ELF-1 (cell line): ENCODE results near the gene NUSAP1.
"Not testable (repeated sequence)": the region's sequence is repeated elsewhere in the genome, so short reads cannot be mapped to it uniquely, and the experiment has no call there.

Experiments
- DNase-seq: peaks from one replicate; pipeline ENCODE4 v3.0.0-alpha.2; 2016; ENCODE audit warnings: low read depth, low spot score

The NUSAP1 gene

GRCh38 chr15:41411441-41411840, 78.8 kb downstream of the NUSAP1 start:
- DNase-seq: no peak

DNA sequence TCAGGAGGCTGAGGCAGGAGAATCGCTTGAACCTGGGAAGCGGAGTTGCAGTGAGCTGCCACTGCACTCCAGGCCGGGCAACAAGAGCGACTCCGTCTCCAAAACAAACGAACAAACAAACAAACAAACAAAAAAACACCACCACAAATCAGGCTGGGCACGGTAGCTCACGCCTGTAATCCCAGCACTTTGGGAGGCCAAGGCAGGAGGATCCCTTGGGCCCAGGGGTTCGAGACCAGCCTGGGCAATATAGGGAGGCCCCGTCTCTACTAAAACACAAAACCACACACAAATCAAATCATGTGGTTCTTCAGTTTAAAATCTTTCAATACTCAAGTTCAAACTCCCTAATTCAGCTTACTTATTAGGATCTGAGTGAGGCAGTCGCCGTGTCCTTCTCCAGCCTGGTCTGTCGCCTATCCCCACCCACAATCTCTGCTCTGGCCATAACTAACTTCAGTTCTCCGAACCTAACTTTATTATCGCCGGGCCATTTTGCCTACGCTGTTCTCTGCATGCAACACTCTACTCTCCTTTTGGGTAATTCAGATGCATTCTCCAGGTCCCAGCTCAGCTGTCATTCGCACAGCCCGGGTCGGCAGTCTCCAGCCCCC, 83.6 kb downstream of the NUSAP1 start:
- DNase-seq: peak; percentile 39

DNA sequence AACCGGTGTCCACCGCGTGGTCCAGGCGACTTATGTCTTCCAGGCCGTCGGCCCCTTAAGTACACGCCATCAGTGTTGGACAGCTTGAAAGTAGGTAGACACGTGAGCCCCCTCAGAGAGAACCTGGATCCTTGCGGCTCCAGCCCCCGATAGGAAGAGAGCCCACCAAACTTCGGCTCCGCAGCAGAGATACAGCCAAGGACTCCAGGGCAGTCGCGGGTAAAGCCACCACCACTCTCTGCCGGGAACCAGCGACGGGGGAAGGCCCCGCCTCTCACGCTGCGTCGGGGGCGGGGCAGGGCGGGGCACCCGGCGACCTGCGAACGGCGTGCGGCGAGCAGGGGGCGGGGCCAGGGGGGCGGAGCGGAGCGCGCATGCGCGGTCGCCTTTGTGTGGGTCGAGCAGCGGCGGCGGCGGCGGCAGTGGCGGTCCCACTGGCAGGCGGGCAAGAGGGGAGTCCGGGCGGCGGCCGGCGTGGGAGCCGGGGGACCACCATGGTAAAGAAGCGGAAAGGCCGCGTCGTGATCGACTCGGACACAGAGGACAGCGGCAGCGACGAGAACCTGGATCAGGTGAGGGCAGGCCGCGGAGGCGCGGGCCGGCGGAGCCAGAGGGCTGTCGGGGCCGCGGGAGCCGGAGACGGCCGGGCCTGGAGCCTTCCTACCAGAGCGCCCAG, 84.2 kb downstream of the NUSAP1 start, which contains the start of gene RTF1:
TSS of gene RTF1 (plus strand) at position 354 of the 676 bp plus-strand sequence. CDS start at position 375, 21 bp downstream.
- peak; percentile 94 for DNase-seq

DNA sequence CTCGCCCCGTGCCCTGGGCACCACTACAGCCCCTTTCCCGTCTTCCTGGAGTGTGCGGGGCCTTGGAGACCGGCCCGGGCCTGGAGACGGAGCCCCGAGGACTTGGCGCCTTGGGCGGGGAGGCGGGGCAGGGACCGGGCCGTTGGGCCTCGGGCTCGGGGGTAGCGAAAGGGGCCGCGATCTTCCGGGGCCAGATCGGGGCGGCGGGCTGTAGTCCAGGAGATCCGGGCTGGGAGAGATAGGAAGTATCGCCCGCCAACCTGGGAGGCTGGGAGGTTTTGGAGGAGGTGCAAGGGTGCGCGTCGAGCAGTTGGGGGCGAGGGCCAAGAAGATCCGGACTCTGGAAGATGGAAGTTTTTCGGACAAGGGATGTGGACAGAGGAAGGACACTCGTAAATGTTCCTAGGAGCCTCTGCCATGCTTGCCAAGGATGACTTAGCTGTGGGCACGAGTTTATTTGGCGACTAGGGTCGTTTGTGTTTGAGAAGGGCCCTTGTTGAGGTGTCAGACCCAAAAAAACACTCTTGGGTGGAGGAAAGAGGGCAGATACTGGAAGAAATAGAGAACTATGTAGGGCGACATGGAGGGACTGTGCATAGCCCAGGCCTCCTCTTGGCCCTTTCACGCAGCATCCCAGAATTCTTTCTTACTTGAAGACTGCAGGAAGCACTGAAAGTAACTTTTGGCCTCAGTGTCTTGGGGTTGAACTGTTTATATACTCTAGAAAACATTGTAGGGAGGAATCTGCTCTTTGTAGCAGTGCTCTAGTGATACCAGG, 84.9 kb downstream of the NUSAP1 start:
- no peak for DNase-seq

GRCh38 chr15:41423979-41424659, 91.4 kb downstream of the NUSAP1 start:
- no peak for DNase-seq

DNA sequence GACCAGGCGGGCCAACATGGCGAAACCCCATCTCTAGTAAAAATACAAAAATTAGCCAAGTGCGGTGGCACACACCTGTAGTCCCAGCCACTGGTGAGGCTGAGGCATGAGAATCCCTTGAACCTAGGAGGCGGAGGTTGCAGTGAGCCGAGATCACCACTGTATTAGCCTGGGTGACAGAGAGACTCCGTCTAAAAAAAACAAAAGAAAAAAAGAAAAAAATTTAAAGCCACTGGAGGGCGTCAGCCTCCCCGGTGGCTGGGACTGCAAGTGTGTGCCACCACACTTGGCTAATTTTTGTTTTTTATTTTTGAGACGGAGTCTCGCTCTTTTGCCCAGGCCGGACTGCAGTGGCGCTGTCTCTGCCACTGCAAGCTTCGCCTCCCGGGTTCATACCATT, 92.1 kb downstream of the NUSAP1 start:
- DNase-seq: peak; percentile 48

DNA sequence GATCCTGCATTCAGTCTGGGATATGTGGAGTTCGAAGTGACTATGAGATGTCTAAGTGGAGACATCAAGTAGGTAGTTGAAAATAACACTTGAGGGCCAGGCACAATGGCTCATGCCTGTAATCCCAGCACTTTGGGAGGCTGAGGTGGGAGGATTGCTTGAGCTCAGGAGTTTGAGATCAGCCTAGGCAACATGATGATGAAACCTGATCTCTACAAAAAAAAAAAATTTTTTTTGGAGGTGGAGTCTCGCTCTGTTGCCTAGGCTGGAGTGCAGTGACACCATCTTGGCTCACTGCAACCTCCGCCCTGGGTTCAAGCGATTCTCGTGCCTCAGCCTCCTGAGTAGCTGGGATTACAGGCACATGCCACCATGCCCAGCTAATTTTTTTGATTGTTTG, 93.2 kb downstream of the NUSAP1 start:
- DNase-seq: not testable (repeated sequence)

DNA sequence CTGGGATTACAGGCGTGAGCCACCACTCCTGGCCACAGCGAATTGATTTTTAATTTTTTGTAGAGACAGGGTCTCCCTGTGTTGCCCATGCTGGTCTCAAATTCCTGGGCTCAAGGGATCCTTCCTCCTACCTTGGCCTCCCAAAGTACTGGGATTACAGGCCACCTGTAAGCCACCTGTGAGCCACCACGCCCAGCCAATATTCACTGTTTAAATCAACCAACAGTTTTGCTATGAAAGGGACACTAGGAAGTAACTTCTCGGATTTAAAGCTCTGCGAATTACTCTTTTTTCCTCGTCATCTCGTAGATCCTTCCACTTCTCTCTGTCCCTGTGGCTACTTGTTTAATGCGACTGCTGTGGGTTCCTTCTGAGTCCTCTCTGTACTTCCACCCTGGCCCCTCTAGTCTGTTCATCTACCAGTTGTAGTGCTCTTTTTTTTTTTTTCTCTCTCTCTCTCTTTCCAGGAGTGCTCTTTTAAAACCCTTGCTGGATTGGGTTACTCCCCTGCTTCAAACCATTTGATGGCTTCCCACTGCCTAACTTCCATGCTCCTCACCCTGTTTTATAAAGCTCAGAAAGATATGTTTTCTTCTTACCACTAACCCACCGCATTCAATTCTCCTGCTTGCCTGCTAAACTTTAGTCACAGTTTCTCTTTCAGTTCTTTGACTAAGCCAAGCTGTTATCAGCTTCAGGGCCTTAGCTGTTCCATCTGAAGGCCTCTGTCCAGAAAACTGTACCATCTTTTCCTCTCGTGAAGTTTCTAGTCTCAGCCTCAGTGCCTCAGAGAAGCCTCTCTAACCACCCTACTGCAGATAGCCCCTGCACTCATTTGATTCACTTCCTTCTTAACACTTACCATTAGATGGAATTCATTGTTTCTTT, 96.6 kb downstream of the NUSAP1 start:
- no peak for DNase-seq
